HS-5 (cell line): ENCODE data around the gene PGM5.
A peak's percentile ranks its signal among the peaks of the same experiment; 100 is the strongest.

Experiments used
- DNase-seq: peaks from one replicate; pipeline ENCODE4 v3.0.0-alpha.2; 2012; ENCODE audit warnings: low read depth

Gene PGM5

DNA sequence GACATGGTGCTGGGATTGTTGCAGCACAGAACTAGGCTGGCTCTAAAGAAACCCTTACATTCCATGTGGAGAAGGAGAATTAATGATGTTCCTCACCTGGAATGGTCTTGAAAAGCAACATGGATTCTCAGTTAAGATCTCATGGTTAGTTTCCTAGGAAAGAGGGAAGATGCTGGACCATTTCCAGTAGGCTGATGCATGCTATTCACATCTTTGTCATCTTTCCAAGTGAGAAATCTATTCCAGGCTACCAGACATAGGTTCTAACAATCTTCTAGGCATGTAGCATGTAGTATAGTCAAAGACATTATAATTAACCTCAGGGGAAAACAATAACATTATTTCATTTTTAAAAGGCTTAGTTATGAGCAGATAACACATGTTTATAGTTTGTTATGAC lies 139.9 kb downstream of the PGM5 start:
- no peak for DNase-seq

DNA sequence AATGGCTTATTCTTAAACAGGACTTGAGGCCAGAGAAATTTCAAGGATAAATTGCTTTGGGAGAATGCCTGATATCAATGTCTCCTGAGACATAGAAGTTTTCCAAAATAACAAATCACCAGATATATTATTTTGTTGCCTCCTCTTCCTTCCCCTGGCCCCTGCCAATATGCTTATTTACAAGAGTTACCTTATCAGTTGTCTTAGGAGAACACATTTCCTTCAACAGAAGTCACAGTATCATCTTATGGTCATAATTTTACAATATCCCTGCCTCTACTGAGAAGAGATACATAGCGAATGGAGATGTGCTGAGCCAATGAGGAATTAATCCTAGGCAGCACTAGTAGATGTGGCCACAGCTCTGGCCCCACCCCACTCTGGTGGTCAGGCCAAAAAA lies 141.2 kb downstream of the PGM5 start:
- no peak for DNase-seq

DNA sequence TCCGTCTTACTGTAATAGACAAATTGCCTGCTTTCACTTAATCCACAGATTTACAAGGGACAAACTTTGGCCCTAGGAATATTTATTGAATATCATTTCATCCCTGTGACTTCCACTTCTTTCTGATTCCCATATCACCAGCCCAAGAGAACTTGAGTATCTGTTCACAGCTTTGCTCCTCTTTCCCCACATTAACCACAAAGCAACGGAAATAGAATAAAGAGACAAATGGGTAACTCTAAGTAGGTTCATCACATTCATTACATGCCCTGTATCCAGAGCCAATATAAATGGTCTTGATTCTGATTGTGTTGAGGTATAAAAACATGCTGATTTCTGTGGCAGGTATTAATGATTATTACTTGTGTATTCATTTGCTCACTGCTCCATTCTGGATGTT lies 142.4 kb downstream of the PGM5 start:
- DNase-seq: no peak

DNA sequence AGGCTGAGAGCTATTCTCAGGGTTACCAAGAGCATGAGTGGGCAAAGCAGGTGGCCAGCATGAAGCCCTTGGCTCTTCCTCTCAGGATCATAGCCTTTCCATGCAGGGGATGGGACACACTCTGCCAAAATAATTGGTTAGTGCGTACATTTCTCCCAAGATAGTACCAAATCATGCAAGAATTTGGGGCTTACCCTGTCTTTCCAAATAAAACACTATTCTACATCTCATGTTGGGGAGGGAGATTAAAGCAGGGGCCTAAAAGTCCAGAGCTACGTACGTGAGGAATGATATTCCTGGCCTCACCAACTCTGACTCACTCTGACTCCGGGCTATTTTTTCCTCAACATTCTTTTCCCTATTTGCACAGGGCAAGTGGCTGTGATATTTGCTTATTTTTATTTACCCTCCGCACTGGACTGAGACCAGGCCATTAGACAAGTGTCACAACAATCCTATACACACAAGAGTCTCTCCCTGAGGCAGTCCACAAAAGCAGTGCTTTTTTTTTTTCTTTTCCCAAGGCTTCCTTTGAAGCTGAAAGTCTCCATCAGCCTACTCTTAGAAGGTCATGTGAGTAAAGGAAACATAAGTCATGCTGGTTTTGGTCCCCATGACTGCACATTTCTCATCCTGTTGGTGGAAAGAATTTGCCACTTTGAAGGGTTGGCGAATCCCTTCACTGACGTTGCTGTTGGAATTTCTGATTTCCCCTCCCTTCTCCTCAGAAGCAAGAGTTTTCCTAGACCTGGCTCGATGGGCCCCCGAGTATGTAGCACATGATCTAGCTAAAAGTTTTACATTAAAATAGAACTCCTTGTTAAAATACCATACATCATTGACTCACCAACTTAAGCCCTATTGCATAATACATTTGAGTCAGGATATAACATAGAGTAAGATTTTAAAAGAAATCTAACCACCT lies 144.3 kb downstream of the PGM5 start:
- peak; percentile 62 for DNase-seq

DNA sequence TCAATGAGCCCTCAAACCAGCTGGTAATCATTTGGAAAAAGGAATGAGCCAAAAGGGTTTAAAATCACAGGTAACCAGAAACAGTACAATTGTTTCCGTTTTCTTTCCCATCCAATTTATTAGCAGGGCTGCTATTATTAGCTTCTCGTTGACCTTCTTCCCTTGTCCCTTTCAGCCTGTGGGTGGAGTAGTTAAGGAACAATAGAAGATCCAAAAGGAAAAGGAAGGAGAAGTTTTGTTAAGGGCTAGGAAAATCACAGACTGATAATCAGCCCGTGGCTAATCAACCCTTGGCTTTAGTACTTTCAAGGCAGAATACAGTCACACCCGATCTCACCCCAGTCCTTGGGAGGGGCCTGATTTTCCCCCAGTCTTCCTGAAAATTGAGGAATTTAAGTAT lies 145.9 kb downstream of the PGM5 start:
- DNase-seq: no peak

DNA sequence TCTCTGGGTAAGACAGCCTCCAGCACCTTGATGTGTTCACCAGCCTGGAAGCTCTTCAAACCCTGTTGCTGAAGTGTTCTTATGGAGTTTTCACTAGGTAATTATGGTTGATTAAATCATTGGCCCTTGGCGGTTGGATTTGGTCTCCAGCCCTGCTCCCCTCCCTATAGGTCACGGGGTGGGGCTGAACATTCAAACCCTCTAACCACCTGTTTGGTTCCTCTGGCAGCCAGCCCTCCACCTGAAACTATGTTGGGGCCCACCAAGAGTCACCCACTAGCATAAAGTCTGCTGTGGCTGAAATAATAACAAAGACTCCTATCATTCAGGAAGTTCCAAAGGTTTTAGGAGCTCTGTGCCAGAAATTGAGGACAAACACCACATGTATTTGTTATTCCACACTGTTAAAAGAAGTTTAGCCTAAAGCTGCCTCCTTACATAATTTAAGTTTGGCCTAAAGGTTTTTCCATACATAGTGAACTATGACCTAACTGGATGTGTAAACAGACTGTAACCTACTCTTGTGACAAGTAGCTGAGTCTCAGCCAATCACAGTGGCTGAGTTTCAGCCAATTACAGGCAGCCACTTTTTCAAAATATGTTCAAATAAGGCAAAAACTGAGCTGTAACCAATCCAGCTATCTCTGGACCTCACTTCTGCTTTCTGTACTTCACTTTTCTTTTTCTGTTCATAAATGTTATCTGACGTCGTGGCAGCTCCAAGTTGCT lies 149.4 kb downstream of the PGM5 start:
- no peak for DNase-seq

DNA sequence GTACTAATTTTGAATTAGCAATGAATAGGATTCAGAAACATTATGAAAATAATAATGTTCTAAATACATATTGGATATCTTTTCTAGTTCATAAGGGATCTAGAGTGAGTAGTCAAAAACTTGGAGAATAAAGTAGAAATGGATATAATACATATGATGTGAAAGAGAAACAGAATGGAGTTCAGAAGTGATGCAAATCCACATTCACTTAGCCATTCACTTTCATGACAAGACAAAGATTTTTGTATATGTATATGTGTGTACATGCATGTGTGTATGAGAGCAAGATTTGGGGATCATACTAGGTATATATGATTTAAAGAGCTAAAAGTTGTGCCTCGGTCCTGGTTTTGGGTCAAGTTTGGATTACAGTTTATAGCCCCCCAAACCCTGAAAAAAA lies 150.1 kb downstream of the PGM5 start:
- DNase-seq: no peak

DNA sequence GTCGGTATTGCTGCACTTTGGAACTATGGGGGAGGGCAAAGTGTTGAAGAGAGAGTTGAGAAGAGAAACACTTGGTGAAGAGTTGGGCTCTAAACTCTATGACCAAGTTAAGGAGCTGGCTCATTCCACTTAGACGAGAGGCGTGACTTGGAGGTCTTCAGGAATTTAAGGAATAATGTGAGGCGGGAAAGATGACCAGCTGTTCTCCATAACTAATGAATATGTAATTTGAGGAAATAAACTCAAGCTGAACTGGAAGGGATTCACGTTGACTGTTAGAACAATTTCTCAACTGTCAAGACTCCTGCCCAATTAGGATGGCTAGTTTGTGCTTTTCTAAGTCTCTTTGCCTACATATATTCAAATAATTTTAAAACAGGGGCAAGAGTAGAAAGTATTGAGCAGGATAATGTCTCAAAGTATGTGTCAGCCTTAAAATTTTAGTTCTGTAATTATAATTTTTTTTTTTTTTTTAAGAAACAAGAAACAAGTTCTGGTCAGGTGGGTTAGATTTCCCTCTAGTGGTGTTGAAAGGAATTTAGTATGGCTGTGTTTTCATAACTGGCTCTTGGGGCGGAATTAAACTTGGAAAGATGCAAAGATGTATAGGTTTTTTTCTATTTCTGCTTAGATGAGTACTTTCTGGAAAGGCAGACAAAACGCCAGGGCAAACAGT lies 150.9 kb downstream of the PGM5 start:
- no peak for DNase-seq

DNA sequence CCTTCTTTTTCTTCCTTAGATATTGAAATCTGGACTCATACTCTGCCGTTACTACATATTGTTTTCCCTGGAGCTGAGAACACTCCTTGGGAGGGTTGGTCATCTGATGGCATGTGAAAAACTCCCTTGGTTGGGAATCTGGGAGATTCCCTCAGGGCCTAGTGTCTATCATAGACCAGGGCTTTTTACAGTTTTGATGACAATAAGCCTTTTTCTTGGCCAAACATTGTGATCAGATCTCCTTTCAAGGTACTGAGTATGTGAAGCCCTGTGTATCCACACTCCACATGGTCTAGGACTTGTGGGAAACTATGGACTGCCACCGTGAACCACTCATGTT lies 151.4 kb downstream of the PGM5 start:
- DNase-seq: no peak

DNA sequence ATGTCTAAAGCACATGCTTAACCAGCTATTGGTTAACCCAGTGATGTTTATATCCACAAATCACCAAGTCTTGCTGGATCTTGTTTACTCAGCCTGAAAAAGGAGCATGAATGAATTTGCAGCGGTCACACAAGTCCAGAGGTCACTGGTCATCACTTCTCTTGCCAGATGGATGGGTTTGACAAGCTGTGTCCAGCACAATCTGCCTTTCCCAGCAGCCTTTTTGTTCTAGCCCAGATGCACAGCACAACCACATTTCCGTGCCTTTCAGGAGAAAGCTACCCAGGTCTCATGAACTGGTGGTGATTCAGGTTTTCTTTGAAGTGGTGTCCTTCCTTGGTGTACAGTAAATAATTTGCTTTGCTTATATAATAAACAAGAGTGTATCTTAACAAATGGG lies 152.1 kb downstream of the PGM5 start:
- no peak for DNase-seq

DNA sequence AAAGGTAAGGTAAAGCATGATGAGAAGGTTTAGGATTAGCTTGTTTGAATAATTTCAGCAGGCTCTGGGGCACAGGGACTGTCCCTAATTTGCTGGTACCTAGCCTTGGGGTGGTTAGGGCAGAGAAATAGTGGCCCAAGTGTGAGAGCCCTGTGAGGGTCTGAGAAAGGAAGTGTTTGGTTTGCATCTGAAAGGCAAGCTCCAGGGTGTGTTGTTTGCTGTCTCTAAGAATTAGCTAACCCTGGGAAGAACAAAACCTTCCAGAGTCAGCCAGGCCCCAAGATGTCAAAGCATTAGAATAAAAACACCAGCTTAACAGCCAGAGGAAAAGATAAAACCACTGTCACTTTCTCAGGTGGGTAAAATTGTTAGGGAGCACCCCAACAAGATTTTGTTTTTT lies 153.3 kb downstream of the PGM5 start:
- DNase-seq: no peak

DNA sequence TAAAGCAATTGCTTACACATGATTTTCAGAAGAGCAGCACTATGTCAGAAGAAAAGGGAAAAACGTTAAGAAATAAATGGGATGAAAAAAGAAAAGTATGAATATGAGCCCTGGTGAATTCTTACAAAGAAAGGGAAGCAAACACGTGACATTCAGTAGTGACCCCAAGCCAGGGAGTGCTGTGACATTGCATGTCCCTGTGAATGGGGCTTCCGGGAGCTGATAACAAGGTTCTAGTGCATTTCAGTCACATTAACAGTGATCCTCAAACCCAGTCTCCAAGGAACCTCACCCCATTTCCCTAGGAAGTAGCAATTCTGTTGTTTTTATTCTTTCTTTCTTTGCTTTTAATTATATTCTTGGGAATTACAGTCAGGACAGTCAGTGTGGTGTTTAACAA lies 157.0 kb downstream of the PGM5 start:
- DNase-seq: no peak

DNA sequence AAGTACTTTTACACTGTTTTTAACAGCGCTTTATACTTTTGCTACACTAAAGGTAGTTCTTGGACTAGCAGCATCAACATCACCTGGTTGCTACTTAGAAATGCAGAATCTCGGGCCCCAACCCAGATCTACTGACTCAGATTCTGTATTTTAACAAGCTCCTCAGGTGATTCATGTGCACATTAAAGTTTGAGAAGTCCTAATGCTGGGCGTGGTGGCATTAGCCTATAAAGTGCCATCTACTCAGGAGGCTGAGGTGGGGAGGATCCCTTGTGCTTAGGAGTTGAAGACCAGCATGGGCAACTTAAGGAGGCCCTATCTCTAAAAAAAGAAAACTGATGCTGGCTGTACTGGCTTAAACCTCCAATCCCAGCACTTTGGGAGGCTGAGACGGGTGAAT lies 157.6 kb downstream of the PGM5 start:
- no peak for DNase-seq

DNA sequence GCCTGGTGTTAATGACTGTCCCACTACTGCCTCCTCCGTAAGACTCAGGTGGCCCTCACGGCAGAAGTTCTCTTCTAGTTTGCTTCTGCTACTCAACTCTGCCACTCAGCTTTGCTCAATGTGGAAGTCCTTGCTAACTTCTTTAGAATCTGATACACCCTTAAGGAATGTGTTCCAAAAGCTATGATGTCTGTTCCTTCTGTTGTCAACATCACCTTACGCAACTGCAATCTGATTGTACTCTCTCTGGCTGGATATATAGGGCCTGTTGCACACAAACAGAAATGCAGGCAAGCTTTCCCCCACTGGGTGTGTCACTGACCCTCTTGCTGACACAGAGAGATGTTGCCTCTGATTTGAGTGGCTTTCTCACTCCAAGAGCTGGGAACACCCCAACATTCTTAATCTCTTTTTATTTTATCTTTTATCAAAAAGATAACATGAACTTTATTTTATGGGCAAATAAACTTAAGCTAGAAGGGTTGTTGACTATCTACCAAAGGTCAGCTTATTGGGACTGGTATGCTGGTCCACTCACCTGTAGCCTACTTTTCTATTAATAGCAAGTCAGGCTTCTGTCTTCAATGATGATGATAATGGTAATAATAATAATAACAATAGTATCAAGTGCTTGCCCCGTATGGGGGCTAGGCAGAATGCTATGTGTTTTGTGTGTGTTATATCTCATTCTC lies 159.1 kb downstream of the PGM5 start:
- DNase-seq: peak; percentile 73

DNA sequence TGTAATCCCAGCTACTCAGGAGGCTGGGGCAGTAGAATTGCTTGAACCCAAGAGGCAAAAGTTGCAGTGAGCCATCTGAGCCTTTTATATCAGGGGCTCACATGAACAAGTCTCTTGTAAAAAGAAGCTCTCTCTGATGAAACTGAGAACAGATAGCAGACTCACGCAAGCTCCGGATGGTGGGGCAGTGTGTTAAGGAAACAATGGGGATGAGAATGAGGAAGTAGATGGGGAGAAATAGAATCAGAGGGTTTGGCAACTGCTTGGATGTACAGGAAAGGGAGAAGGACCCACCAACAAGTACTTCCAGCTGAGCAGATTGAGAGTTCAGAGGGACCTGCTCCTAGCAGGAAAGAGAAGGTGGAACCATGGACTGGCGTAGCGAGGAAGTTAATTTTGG lies 165.7 kb downstream of the PGM5 start:
- no peak for DNase-seq

DNA sequence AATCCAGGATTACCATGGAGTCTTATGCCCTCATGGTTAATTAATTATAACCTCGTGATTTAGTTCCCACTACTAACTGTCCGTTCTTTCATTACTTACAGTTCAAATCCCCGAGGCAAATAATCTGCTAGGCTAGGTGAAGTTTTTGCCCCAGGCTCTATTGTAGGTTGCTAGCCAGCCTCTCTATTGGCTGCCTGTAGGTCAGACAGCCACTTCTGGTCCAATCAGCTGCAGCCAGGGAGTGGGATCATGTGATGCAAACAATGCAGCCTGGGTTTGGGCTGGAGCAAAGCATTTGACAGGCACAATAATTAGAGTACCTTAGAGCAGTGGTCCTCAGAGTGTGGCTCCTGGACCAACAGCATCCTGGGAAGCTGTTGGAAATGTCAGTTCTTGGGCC lies 166.5 kb downstream of the PGM5 start:
- DNase-seq: no peak

DNA sequence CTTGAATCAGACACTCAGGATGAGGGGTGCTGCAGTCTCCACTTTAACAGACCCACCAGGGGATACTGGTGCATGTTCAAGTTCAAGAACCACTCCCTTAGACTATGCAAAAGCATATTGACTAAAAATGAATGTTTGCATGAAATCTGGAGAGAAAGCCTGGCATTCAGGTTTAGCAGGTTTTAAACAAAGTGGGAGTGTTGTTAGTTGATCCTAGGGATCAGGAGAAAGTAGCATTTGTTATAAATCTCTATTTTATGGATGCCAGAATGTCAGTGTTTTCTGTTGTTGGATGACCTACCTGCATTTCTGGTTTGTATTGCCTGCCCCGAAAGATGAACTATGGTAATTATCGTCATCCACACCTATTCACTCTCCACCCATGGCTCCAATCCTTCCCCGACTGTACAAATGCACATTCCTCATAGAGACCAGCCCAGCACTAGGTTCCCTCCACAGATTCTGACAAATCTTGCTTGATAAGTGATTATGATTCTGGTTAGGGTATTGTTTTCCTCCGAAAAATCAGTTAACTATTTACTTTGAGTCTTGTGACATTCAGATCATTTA lies 167.0 kb downstream of the PGM5 start:
- no peak for DNase-seq

DNA sequence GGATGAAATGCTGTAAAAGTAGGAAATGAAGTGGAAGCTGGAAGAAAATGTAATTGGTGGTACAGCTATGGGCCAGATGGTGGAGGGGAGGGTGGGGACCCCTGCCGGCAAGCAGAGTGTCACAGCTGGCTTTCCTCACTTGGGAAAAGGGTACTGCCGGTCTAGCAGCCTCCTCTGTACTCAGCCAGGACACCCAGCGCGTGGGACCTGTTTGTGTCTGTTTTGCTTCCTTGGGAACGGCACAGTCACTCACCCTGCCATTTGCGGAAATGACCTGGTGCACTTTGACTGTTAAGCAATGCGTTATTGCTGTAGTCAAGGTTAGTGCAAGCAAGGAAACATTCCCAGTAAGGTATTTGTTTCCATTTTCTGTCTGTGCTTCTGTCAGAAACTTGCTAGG lies 174.2 kb downstream of the PGM5 start:
- DNase-seq: no peak

DNA sequence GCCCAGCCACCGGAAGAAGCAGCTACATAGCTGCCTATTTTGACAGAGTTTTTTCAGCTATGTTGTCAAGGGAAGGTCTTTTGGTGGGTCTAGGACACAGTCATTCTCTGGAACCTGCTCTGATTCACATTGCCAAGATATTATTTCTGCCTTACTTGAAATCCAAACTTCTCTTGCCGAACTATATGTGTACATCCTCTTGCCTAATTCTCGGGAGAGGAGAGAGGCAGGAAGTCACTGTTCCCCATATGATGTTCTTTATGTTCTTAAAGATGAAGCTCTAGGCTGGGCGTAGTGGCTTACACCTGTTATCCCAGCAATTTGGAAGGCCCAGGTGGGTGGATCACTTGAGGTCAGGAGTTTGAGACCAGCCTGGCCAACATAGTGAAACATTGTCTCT lies 175.7 kb downstream of the PGM5 start:
- no peak for DNase-seq

DNA sequence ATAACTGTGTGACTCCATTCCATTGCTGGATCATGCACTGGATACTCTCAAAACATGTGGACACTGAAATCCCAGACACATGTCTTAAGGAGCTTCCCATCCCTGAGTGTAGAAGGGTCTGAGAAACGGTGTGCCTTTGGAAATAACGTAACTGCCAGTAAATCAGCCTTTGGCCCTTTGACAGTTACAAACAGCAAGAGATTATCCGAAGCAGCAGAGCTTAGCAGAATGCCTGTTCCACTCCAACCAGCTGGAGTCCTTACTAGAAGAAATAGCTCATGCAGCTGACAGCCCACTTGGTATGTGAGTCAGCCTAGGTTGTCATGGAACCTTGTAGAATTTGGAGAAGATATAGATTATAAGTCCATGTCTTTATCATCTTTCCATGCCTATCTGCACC lies 177.3 kb downstream of the PGM5 start:
- no peak for DNase-seq

DNA sequence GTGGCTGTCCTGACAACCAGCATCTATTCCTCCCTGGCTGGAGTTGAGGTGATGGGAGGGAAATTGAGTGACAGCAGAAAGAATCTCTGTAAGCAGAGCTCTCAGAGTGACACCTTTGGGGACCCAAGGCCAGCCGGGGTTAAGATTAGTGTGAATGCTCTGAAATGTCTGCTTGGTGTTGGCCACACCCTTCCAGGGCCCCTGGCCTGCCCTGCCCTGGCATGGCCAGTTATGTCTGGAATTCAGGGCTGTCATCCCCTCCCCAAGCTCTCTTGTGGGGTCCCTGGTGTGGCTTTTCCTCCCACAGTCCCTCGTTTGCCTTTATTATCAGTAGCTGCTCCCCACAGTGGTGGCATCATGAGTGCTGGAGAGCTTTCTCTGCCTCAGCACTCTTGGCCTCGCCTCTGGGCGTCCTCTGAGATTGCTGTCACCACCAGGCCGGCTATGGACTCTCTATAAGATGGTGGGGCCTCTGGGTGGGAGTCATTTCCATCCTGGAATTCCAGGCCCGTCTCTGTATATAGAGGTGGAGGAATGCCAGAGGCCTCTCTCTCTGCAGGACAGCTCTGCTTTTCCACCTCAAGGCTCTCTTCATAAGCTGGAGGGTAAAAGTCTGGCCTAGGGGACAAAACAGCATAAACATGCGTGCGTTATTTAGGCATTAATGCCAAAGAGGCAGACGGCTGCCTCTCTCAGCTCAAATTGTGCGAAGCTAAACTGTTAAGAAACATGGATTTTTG lies 180.6 kb downstream of the PGM5 start:
- DNase-seq: no peak

DNA sequence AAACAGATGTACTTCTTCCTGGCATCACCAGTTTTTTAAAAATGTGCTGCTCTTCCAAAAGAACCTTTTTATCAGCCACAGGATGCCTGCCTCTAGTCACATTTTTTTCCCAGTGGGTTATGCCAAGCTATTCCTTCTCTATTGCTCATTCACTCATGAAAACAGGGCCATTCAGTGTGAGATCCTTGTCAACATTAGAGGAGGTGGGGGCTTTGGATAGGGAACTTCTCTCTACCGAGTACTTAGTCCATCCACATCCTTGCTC lies 181.1 kb downstream of the PGM5 start:
- DNase-seq: no peak
